PC-9 (cell line): Measurements from ENCODE around the gene LIMA1. TPM values are rescaled to one million over a fixed set of nuclear protein-coding genes. Genes with fewer than 3 reads are reported as not detected.

Experiments
- BruUV-seq: library from RNA; stranded (reverse); fragments of 400-500 nt; replicated peaks from 2 replicates; lab custom pipeline; 2021; lab: Mats Ljungman, UMichigan
- CTCF ChIA-PET: fragments of 300-600 bp; sonication (Branson Sonifier 250); formaldehyde crosslinking; loops from one replicate; lab custom pipeline; 2022; ENCODE audit warnings: antibody characterized with exemption; lab: Charles Lee
- POLR2A ChIA-PET: fragments of 300-600 bp; sonication (Branson Sonifier 250); formaldehyde crosslinking; loops from one replicate; lab custom pipeline; 2022; ENCODE audit warnings: antibody characterized with exemption; ENCODE audit not compliant: unreplicated experiment; lab: Charles Lee
- DNase-seq, 2 experiments: peaks; one replicate each; pipeline versions ENCODE4 v3.0.0 to v3.0.0-alpha.2; 2015 to 2022; ENCODE audit warnings: mixed read lengths in 1 of 2
- H2AFZ ChIP-seq: fragments of 200-600 bp; sonication (generic); 2 replicates; pipeline ENCODE4 v1.8.1; 2017; ENCODE audit warnings: antibody characterized with exemption
- H3F3A ChIP-seq: fragments of 200-600 bp; sonication (generic); 2 replicates; pipeline ENCODE4 v1.8.1; 2017; ENCODE audit warnings: antibody characterized with exemption, mild to moderate bottlenecking, low read depth; ENCODE audit not compliant: insufficient read depth
- H3K27ac ChIP-seq: fragments of 200-600 bp; sonication (generic); 2 replicates; pipeline ENCODE4 v1.6.1; 2016; ENCODE audit warnings: mixed run types
- H3K27me3 ChIP-seq: fragments of 200-600 bp; sonication (generic); 2 replicates; pipeline ENCODE4 v1.6.1; 2016; ENCODE audit warnings: low read depth, mixed run types; ENCODE audit not compliant: insufficient read depth
- H3K36me3 ChIP-seq: fragments of 200-600 bp; sonication (generic); 2 replicates; pipeline ENCODE4 v1.6.1; 2016; ENCODE audit warnings: low read depth, mixed run types
- H3K4me1 ChIP-seq: fragments of 200-600 bp; sonication (generic); replicated peaks from 2 replicates; pipeline ENCODE4 v1.6.1; 2016; ENCODE audit warnings: mixed run types; ENCODE audit not compliant: insufficient read depth
- H3K4me2 ChIP-seq: fragments of 200-600 bp; sonication (generic); 2 replicates; pipeline ENCODE4 v1.6.1; 2017; ENCODE audit warnings: mixed run types
- H3K4me3 ChIP-seq: fragments of 200-600 bp; sonication (generic); 2 replicates; pipeline ENCODE4 v1.6.1; 2016; ENCODE audit warnings: mixed run types
- H3K79me2 ChIP-seq: fragments of 200-600 bp; sonication (generic); 2 replicates; pipeline ENCODE4 v1.6.1; 2017; ENCODE audit warnings: low read depth, mixed run types
- H3K9me2 ChIP-seq: fragments of 200-600 bp; sonication (generic); 2 replicates; pipeline ENCODE4 v1.8.1; 2017; ENCODE audit warnings: mild to moderate bottlenecking; ENCODE audit not compliant: insufficient read depth
- H3K9me3 ChIP-seq: fragments of 200-600 bp; sonication (generic); 2 replicates; pipeline ENCODE4 v1.8.1; 2016; ENCODE audit warnings: low read depth; ENCODE audit not compliant: insufficient read depth
- H4K20me1 ChIP-seq: fragments of 200-600 bp; sonication (generic); 2 replicates; pipeline ENCODE4 v1.8.1; 2017; ENCODE audit not compliant: insufficient read depth
- CTCF ChIP-seq: fragments of 200-600 bp; sonication (generic); conservative IDR thresholded peaks from 2 replicates; pipeline ENCODE4 v1.6.1; 2017; ENCODE audit warnings: mixed run types, antibody characterized with exemption, mild to moderate bottlenecking, moderate library complexity
- EZH2 ChIP-seq: fragments of 200-600 bp; sonication (generic); IDR thresholded peaks from 2 replicates; pipeline ENCODE4 v1.8.0; 2017; ENCODE audit warnings: antibody characterized with exemption, low read depth
- intact Hi-C: fragments of 100-400 bp; cut with micrococcal nuclease; formaldehyde crosslinking; loops from one replicate; pipeline ENCODE4 v1.10.0; 2022; ENCODE audit not compliant: unreplicated experiment
- total RNA-seq: library from RNA; stranded (reverse); gene quantifications from 2 replicates; pipeline ENCODE4 v1.2.3, GENCODE V29; 2021

Gene LIMA1
- total RNA-seq, 1 experiment from 2014 or later = 98.6 TPM

GRCh38 chr12:50246873-50247612, 36.3 kb downstream of the LIMA1 start:
- CTCF ChIA-PET = interaction anchor here (1.0 kb wide), 2 partner anchors 25 to 45 kb away, joined by 3 to 4 read pairs; no protein-coding TSS in a partner anchor
- peak; percentile 83 to 98 for DNase-seq
- H3K9me3 ChIP-seq = no peaks in the 10 kb centered on the region
- peaks cover 64% of the 10 kb centered on the region for H3F3A ChIP-seq
- H3K79me2 ChIP-seq = peaks cover 57% of the 10 kb centered on the region
- TF ChIP-seq EZH2 (no peak), CTCF (0 out of 2 replicates have a peak, but pooled peaks have one; percentile 13)
- no peaks in the 10 kb centered on the region for H4K20me1 ChIP-seq
- H3K4me3 ChIP-seq = no peak overlapping the region
- H3K27me3 ChIP-seq = no peaks in the 10 kb centered on the region
- peaks cover 96% of the 10 kb centered on the region for H3K4me1 ChIP-seq
- BruUV-seq = no TSS peak
- H3K36me3 ChIP-seq = peaks cover 20% of the 10 kb centered on the region; the same call in 1 of the 2 replicates
- no peaks in the 10 kb centered on the region for H3K9me2 ChIP-seq
- POLR2A ChIA-PET = interaction anchor here (0.5 to 0.7 kb wide), 4 partner anchors 26 to 505 kb away, joined by 3 to 19 read pairs (median 4); no protein-coding TSS in a partner anchor
- H3K4me2 ChIP-seq = peak overlapping the region; percentile 47
- H3K27ac ChIP-seq = peak overlapping the region; percentile 97
- no peak overlapping the region for H2AFZ ChIP-seq
- intact Hi-C loops = loop anchor here (1.0 to 10.0 kb wide), 3 partner anchors 24 to 158 kb away; partner anchors contain the start of genes LARP4 and LIMA1

GRCh38 chr12:50246197-50246865, 37.0 kb downstream of the LIMA1 start:
- intact Hi-C loops = loop anchor here (2.0 to 10.0 kb wide), 2 partner anchors 24 to 158 kb away; partner anchors contain the start of gene LARP4
- H3K27ac ChIP-seq = peak overlapping the region; percentile 97
- TSS peak; percentile 86 for BruUV-seq
- H3K4me2 ChIP-seq = peak overlapping the region; percentile 47
- no peak overlapping the region for H3K4me3 ChIP-seq
- peaks cover 57% of the 10 kb centered on the region for H3K79me2 ChIP-seq
- no peak for TF ChIP-seq CTCF
- no peak for TF ChIP-seq EZH2
- no peaks in the 10 kb centered on the region for H3K27me3 ChIP-seq
- H2AFZ ChIP-seq = no peak overlapping the region
- no peaks in the 10 kb centered on the region for H4K20me1 ChIP-seq
- CTCF ChIA-PET = interaction anchor here (0.6 to 1.0 kb wide), 3 partner anchors 25 to 44 kb away, joined by 3 to 4 read pairs (median 4); no protein-coding TSS in a partner anchor
- no peak for DNase-seq
- no peaks in the 10 kb centered on the region for H3K9me2 ChIP-seq
- H3K4me1 ChIP-seq = peaks cover 96% of the 10 kb centered on the region
- POLR2A ChIA-PET = interaction anchor here (0.7 kb wide), 1 partner anchor 46 kb away, joined by 4 read pairs; no protein-coding TSS in a partner anchor
- H3F3A ChIP-seq = peaks cover 64% of the 10 kb centered on the region
- H3K36me3 ChIP-seq = peaks cover 20% of the 10 kb centered on the region; the same call in 1 of the 2 replicates
- H3K9me3 ChIP-seq = no peaks in the 10 kb centered on the region

GRCh38 chr12:50243507-50243906, 39.8 kb downstream of the LIMA1 start:
- H3K4me3 ChIP-seq = no peak overlapping the region; the same call in 1 of the 2 replicates
- peaks cover 74% of the 10 kb centered on the region for H3F3A ChIP-seq
- BruUV-seq = no TSS peak
- no peak overlapping the region for H2AFZ ChIP-seq
- intact Hi-C loops = loop anchor here (2.0 to 10.0 kb wide), 3 partner anchors 41 to 161 kb away; partner anchors contain the start of gene LARP4
- peak in 1 of 2 experiments; percentile 68 for DNase-seq
- POLR2A ChIA-PET = interaction anchor here (0.6 to 1.2 kb wide), 3 partner anchors 35 to 415 kb away, joined by 3 to 8 read pairs (median 7); partner anchors contain the start of genes LIMA1 and NCKAP5L
- TF ChIP-seq EZH2 = no peak
- H3K4me1 ChIP-seq = peaks cover 97% of the 10 kb centered on the region
- no peaks in the 10 kb centered on the region for H3K9me2 ChIP-seq
- H3K36me3 ChIP-seq = peaks cover 25% of the 10 kb centered on the region
- H3K4me2 ChIP-seq = peak overlapping the region; percentile 78
- H3K27me3 ChIP-seq = no peaks in the 10 kb centered on the region
- H3K79me2 ChIP-seq = peaks cover 52% of the 10 kb centered on the region
- CTCF ChIA-PET = interaction anchor here (0.5 to 1.0 kb wide), 2 partner anchors 40 to 71 kb away, joined by 3 to 4 read pairs; partner anchors contain the start of gene LIMA1
- H3K9me3 ChIP-seq = no peaks in the 10 kb centered on the region
- peak overlapping the region; percentile 98 for H3K27ac ChIP-seq
- no peaks in the 10 kb centered on the region for H4K20me1 ChIP-seq
